H7 (cell line): ENCODE results near the gene MN1. TPM values are rescaled to one million over a fixed set of nuclear protein-coding genes. Genes with fewer than 3 reads are reported as not detected.

Source experiments
- DNase-seq: peaks from one replicate; pipeline ENCODE4 v3.0.0; 2012
- H3K27me3 ChIP-seq: 2 replicates; pipeline ENCODE4 v1.6.0; 2011; ENCODE audit warnings: mild to moderate bottlenecking, low read length; ENCODE audit not compliant: control insufficient read depth, insufficient read depth
- H3K36me3 ChIP-seq: replicated peaks from 2 replicates; pipeline ENCODE4 v1.5.1; 2011; ENCODE audit warnings: low read length; ENCODE audit not compliant: control insufficient read depth, insufficient read depth
- H3K4me3 ChIP-seq: 2 replicates; pipeline ENCODE4 v1.5.1; 2011; ENCODE audit warnings: low read depth, mild to moderate bottlenecking, control low read depth, low read length, moderate library complexity; ENCODE audit not compliant: insufficient read depth
- total RNA-seq: library from RNA; depleted of rRNA; stranded (reverse); fragments of >200 nt; shearing (Covaris generic); gene quantifications from 2 replicates; pipeline ENCODE4 v1.2.3, GENCODE V29; 2014

The MN1 gene
- total RNA-seq, 1 experiment from 2014 or later = 22.1 TPM

DNA sequence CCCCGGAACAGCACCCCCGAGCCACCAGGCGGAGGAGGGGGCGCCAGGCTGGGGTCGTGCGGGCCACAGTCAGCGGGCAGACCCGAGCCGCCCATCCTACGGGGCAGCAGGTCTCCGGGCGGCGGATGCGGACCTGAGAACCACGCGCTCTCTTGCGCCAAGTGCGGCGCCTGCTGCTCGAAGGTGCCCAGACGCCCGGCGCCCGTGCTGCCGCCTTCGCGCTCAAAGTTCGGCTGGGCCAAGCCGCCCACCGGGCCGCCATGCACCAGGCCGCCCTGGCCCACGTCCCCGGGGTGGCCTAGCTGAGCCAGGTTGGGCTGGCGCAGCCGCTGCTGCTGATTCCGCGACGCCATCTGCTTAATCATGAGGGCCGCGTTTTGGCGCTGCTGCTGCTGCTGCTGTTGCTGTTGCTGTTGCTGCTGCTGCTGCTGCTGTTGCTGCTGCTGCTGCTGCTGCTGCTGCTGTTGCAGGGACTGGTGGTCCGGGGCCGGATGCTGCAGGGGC lies 3.0 kb downstream of the MN1 start:
- Histone ChIP-seq H3K27me3 (peaks cover 78% of the 10 kb centered on the region), H3K36me3 (no peaks in the 10 kb centered on the region), H3K4me3 (no peak overlapping the region; the same call in 1 of the 2 replicates)
- no peak for DNase-seq

- DNase-seq = peak; percentile 82
- Histone ChIP-seq H3K36me3 (no peaks in the 10 kb centered on the region), H3K4me3 (peak overlapping the region; percentile 3; the same call in 1 of the 2 replicates), H3K27me3 (peaks cover 72% of the 10 kb centered on the region)
Measured at GRCh38 chr22:27797520-27798391, 3.8 kb downstream of the MN1 start.

- no peak overlapping the region for H3K4me3 ChIP-seq
- no peaks in the 10 kb centered on the region for H3K36me3 ChIP-seq
- peaks cover 64% of the 10 kb centered on the region for H3K27me3 ChIP-seq
- DNase-seq = peak; percentile 66
Measured at GRCh38 chr22:27796829-27797519, 4.6 kb downstream of the MN1 start.

- no peak overlapping the region for H3K4me3 ChIP-seq
- no peak for DNase-seq
- H3K36me3 ChIP-seq = no peaks in the 10 kb centered on the region
- peaks cover 68% of the 10 kb centered on the region for H3K27me3 ChIP-seq
Measured at GRCh38 chr22:27795696-27796517, 5.6 kb downstream of the MN1 start.

GRCh38 chr22:27795053-27795452 lies 6.5 kb downstream of the MN1 start:
- DNase-seq = no peak
- Histone ChIP-seq H3K27me3 (peaks cover 64% of the 10 kb centered on the region), H3K4me3 (peak overlapping the region; percentile 22), H3K36me3 (no peaks in the 10 kb centered on the region)

DNA sequence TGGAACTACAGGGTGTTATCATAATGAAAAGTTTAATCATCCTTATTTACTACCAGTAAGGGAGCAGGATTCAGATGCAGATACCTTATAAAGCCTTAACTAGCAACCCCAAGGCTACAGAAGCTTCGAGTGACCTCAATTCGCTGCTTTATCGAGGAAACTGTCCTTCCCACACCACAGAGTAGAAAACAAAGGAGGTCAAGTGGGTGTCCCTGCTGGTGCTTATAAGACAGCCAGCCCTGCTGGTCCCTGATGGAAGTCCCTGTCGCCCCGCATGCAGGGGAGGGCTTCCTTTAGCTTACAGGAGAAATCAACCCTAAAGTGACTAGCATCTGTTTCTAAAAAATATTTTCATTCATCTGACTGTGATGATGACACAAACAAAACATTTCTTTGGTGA lies 7.3 kb downstream of the MN1 start:
- Histone ChIP-seq H3K36me3 (no peaks in the 10 kb centered on the region), H3K4me3 (no peak overlapping the region), H3K27me3 (peaks cover 62% of the 10 kb centered on the region; the same call in 1 of the 2 replicates)
- no peak for DNase-seq

DNA sequence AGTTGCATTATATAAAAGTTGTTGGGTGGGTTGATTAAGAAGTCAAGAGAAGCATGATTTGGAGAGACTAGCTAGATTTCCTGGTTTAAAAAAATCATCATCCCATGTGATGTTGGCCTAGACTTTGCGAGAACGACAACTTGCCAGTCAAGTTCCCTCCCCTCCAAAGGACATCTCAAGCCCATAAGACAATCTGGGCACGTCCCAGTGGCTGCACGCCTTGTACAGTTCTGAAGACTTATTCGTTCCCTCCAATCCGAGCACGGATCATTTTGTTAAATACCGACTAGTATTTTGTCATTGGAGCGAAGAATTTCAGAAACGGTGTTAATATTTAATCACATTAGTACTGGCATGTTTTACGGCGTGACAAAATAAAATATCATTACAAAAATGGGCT lies 8.0 kb downstream of the MN1 start:
- H3K27me3 ChIP-seq = peaks cover 55% of the 10 kb centered on the region; the same call in 1 of the 2 replicates
- DNase-seq = no peak
- no peak overlapping the region for H3K4me3 ChIP-seq
- no peaks in the 10 kb centered on the region for H3K36me3 ChIP-seq

- peaks cover 45% of the 10 kb centered on the region; the same call in 1 of the 2 replicates for H3K27me3 ChIP-seq
- no peak overlapping the region for H3K4me3 ChIP-seq
- H3K36me3 ChIP-seq = no peaks in the 10 kb centered on the region
- DNase-seq = no peak
Measured at GRCh38 chr22:27792452-27793161, 8.9 kb downstream of the MN1 start.

GRCh38 chr22:27791859-27792241 lies 9.7 kb downstream of the MN1 start:
- Histone ChIP-seq H3K4me3 (no peak overlapping the region), H3K27me3 (peaks cover 38% of the 10 kb centered on the region; the same call in 1 of the 2 replicates), H3K36me3 (no peaks in the 10 kb centered on the region)
- DNase-seq = no peak

- peaks cover 32% of the 10 kb centered on the region; the same call in 1 of the 2 replicates for H3K27me3 ChIP-seq
- DNase-seq = no peak
- H3K36me3 ChIP-seq = no peaks in the 10 kb centered on the region
- no peak overlapping the region for H3K4me3 ChIP-seq
Measured at GRCh38 chr22:27791159-27791858, 10.2 kb downstream of the MN1 start.

GRCh38 chr22:27790376-27791158 lies 11.0 kb downstream of the MN1 start:
- H3K36me3 ChIP-seq = no peaks in the 10 kb centered on the region
- H3K4me3 ChIP-seq = no peak overlapping the region
- no peak for DNase-seq
- peaks cover 25% of the 10 kb centered on the region; the same call in 1 of the 2 replicates for H3K27me3 ChIP-seq

- H3K36me3 ChIP-seq = no peaks in the 10 kb centered on the region
- no peak overlapping the region for H3K4me3 ChIP-seq
- H3K27me3 ChIP-seq = peaks cover 21% of the 10 kb centered on the region; the same call in 1 of the 2 replicates
- DNase-seq = no peak
Measured at GRCh38 chr22:27788500-27789288, 12.9 kb downstream of the MN1 start.
